ENCODE measurements around the gene TNNC1.

Gene TNNC1

GRCh38 chr3:52441772-52442332, 12.0 kb downstream of the TNNC1 start:
- no peak for DNase-seq

GRCh38 chr3:52441091-52441771, 12.6 kb downstream of the TNNC1 start:
- no peak for DNase-seq

GRCh38 chr3:52440671-52441070, 13.2 kb downstream of the TNNC1 start:
- DNase-seq = no peak

GRCh38 chr3:52440249-52440551, 13.6 kb downstream of the TNNC1 start:
- no peak for DNase-seq

- DNase-seq = no peak
Observed at GRCh38 chr3:52439426-52440248, 14.2 kb downstream of the TNNC1 start.

GRCh38 chr3:52438579-52439425, 15.0 kb downstream of the TNNC1 start:
- no peak for DNase-seq

- DNase-seq = no peak
Observed at GRCh38 chr3:52438104-52438376, 15.8 kb downstream of the TNNC1 start.

GRCh38 chr3:52437326-52438103, 16.3 kb downstream of the TNNC1 start:
- DNase-seq = no peak

- no peak for DNase-seq
Observed at GRCh38 chr3:52436500-52437149, 17.2 kb downstream of the TNNC1 start.

GRCh38 chr3:52435246-52436101, 18.4 kb downstream of the TNNC1 start:
- DNase-seq = no peak

- DNase-seq = no peak
Observed at GRCh38 chr3:52434491-52435115, 19.2 kb downstream of the TNNC1 start.

GRCh38 chr3:52433996-52434479, 19.8 kb downstream of the TNNC1 start:
- DNase-seq = no peak

GRCh38 chr3:52433328-52433995, 20.4 kb downstream of the TNNC1 start:
- no peak for DNase-seq

GRCh38 chr3:52432691-52433141, 21.1 kb downstream of the TNNC1 start:
- DNase-seq = no peak

- no peak for DNase-seq
Observed at GRCh38 chr3:52432225-52432624, 21.6 kb downstream of the TNNC1 start.

GRCh38 chr3:52431459-52432223, 22.2 kb downstream of the TNNC1 start:
- DNase-seq = no peak

GRCh38 chr3:52430416-52430810, 23.4 kb downstream of the TNNC1 start:
- no peak for DNase-seq

GRCh38 chr3:52429779-52430415, 23.9 kb downstream of the TNNC1 start:
- DNase-seq = no peak

GRCh38 chr3:52429031-52429430, 24.8 kb downstream of the TNNC1 start:
- no peak for DNase-seq
